ENCODE results near the gene NME4. TPM values are rescaled to one million over a fixed set of nuclear protein-coding genes. Genes with fewer than 3 reads are reported as not detected.
A peak's percentile ranks its signal among the peaks of the same experiment; 100 is the strongest.
"Not testable (repeated sequence)": the region's sequence is repeated elsewhere in the genome, so short reads cannot be mapped to it uniquely, and the experiment has no call there.

The NME4 gene
- total RNA-seq, 1 donor from 2014 or later: 78.4 TPM

DNA sequence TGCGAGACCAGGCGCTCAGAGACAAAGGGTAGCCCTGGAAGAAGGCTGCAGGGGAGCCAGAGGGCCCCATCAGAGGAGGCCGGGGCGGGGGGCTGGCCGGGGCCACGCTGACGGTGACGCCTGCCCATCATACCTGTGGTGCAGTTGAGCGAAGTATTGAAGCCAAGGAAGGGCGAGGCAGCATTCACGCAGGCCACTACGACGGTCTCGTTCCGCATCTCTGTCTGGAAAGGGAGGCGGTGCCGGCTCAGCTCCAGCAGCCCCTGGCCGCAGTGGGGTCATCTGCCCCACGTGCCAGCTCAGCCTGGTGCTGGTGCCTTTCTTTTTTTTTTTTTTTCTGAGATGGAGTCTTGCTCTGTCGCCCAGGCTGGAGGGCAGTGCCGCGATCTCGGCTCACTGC lies 21.8 kb upstream of the NME4 start:
- no peak overlapping the region for H3K27ac Mint-ChIP-seq
- H3K9me3 Mint-ChIP-seq: no peaks in the 10 kb centered on the region
- peaks cover 8% of the 10 kb centered on the region for H3K36me3 Mint-ChIP-seq (ENCODE audit: low read depth)
- H3K4me1 Mint-ChIP-seq (ENCODE audit: low read depth): peaks cover 9% of the 10 kb centered on the region
- DNase-seq (ENCODE audit: low spot score): no peak
- intact Hi-C loops (cut with micrococcal nuclease): no loop called here
- H3K4me3 Mint-ChIP-seq (ENCODE audit: low read depth): no peak overlapping the region
- no peaks in the 10 kb centered on the region for H3K27me3 Mint-ChIP-seq (ENCODE audit: low read depth)

DNA sequence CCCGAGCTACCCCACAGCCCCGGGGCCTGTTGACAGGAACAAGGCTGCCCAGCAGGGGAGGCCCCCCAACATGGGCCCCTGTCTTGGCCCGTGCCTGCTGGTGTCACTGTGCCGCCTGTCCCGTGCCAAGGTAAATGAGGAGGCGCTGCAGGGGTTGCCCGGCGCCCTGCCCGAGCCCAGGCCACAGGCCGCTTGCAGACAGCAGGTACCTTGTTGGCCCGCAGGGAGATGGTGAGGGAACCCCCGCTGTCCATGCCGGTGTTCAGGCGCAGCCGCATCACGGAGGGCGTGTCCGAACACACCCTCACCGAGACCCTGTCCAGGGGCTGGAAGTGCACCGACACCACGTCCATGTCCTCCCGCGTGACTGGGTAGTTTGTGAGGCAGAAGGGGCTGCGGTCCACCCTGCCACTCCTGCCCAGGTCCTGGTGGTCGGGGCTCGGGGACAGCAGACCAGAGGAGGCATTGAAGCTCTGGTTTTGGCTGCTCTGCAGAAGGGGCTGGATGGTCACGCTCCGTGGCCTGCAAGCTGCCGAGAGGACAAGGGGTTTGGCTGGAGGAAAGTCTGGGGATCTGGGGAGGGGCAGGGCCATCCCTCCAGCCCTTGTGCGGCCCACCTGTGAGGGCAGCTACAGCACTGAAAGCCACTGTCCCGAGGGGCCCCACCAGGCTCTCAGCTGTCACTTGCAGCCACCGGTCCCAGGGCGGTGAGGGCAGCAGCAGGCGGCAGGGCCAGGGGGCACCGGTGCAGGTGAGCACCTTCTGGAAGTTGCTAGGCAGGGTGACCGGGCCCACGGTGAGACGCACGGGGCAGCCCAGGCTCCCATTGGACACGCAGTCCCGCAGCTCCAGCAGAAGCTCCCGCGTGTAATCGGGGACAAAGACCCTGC lies 20.8 kb upstream of the NME4 start:
- intact Hi-C loops (cut with micrococcal nuclease): no loop called here
- no peaks in the 10 kb centered on the region for H3K27me3 Mint-ChIP-seq (ENCODE audit: low read depth)
- peaks cover 2% of the 10 kb centered on the region for H3K4me1 Mint-ChIP-seq (ENCODE audit: low read depth)
- no peak overlapping the region for H3K27ac Mint-ChIP-seq
- H3K9me3 Mint-ChIP-seq: no peaks in the 10 kb centered on the region
- DNase-seq (ENCODE audit: low spot score): no peak
- peaks cover 3% of the 10 kb centered on the region for H3K36me3 Mint-ChIP-seq (ENCODE audit: low read depth)
- no peak overlapping the region for H3K4me3 Mint-ChIP-seq (ENCODE audit: low read depth)

DNA sequence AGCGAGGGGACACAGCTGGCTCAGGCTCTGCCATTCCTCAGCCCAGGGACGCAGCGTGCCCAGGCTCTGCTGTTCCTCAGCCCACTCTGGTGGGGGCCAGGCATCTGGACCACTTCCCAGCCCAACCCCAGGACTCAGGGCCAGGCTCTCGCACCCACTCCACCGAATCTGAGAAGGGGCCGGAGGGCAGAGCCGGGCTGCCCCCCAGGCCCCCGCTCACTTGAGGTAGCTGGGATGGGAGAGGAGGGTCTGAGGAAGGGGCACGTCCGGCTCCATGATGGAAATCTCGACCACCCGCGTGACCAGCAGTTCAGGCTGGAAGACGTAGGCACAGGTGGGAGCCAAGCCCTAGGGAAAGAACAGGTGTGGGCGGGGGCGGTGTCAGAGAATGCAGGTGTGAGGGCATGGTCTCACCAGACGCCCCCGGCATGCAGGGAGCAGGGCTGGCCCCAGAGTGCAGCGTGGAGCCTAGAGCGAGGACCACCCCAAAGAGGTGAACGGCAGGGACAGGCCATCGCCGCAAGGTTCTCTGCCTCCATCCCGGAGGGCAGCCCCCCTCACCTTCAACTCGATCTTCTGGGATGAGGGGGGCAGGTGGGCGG lies 20.1 kb upstream of the NME4 start:
- no peaks in the 10 kb centered on the region for H3K9me3 Mint-ChIP-seq
- no peak overlapping the region for H3K4me3 Mint-ChIP-seq (ENCODE audit: low read depth)
- intact Hi-C loops (cut with micrococcal nuclease): no loop called here
- H3K4me1 Mint-ChIP-seq (ENCODE audit: low read depth): no peaks in the 10 kb centered on the region
- H3K27me3 Mint-ChIP-seq (ENCODE audit: low read depth): no peaks in the 10 kb centered on the region
- H3K36me3 Mint-ChIP-seq (ENCODE audit: low read depth): peaks cover 3% of the 10 kb centered on the region
- H3K27ac Mint-ChIP-seq: no peak overlapping the region
- DNase-seq (ENCODE audit: low spot score): no peak

DNA sequence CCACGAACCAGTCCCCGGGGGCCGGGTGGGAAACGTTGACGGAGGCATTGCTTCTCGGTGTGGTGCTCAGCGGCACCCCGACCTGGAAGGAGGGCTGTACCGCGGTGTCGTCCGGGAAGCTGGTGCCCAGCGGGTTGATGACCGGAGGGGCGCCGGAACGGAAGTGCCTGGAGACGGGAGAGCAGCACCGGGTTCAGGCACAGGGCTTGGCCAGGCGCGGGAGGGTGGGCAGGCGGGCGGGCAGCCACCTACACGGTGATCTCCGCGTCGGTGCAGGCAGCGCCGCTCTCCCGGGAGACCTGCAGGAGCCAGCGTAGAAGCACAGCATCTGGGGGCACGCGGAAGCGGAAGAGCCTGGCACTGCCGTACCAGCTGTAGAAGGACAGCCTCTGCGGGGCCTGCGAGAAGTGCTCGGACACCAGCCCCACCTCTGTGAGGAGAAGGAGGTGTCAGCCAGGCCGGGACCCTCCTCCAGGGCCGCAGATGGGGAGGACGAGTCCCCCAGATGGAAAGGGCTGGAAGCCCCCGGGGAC lies 19.5 kb upstream of the NME4 start:
- Mint-ChIP-seq H3K4me3 (ENCODE audit: low read depth) (no peak overlapping the region), H3K27me3 (ENCODE audit: low read depth) (no peaks in the 10 kb centered on the region), H3K27ac (no peak overlapping the region), H3K4me1 (ENCODE audit: low read depth) (peaks cover 2% of the 10 kb centered on the region), H3K9me3 (no peaks in the 10 kb centered on the region), H3K36me3 (ENCODE audit: low read depth) (peaks cover 3% of the 10 kb centered on the region)
- DNase-seq (ENCODE audit: low spot score): no peak
- intact Hi-C loops (cut with micrococcal nuclease): no loop called here

DNA sequence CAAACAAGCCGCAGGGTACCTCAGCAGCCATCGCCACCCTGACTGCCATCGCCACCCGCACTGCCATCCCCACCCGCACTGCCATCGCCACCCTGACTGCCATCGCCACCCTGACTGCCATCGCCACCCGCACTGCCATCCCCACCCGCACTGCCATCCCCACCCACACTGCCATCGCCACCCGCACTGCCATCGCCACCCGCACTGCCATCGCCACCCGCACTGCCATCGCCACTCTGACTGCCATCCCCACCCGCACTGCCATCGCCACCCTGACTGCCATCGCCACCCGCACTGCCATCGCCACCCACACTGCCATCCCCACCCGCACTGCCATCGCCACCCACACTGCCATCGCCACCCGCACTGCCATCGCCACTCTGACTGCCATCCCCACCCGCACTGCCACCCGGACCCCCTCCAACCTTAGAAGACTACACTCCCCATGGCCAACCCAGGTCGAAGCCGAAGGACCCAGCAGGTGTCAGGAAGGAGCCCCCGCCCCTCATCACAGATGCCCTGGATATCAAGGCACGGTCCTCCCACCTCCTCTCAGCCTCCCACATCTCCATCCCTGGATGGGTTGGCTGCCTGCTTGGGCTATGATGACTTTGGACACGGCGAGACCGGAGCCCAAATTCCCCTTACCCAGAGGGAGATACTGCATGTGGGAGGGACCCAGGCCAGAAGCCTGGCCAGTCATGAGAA lies 18.7 kb upstream of the NME4 start:
- H3K4me3 Mint-ChIP-seq (ENCODE audit: low read depth); H3K9me3 Mint-ChIP-seq; intact Hi-C loops (cut with micrococcal nuclease); H3K27me3 Mint-ChIP-seq (ENCODE audit: low read depth); DNase-seq (ENCODE audit: low spot score); H3K4me1 Mint-ChIP-seq (ENCODE audit: low read depth); H3K27ac Mint-ChIP-seq; H3K36me3 Mint-ChIP-seq (ENCODE audit: low read depth): not testable (repeated sequence)

DNA sequence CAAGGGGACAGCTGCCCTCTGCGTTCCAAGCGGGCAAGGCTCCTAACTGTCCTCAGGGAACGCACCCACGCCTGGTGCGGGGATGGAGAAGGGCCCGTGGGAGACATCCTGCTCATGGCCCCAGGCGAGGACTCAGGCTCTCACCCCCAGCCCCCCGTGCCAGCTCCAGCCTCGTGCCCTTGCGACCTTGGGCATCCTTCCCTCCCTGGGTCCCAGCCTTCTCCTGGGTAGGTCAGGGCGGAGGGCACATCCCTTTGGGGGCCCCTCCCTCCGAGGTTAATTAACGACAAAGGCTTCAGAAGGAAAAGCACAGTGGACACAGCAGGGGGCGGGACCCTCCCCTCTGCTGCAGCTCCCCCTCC lies 18.2 kb upstream of the NME4 start:
- Mint-ChIP-seq H3K27ac (no peak overlapping the region), H3K4me3 (ENCODE audit: low read depth) (no peak overlapping the region), H3K27me3 (ENCODE audit: low read depth) (no peaks in the 10 kb centered on the region), H3K4me1 (ENCODE audit: low read depth) (peaks cover 9% of the 10 kb centered on the region), H3K9me3 (no peaks in the 10 kb centered on the region), H3K36me3 (ENCODE audit: low read depth) (no peaks in the 10 kb centered on the region)
- DNase-seq (ENCODE audit: low spot score): no peak
- intact Hi-C loops (cut with micrococcal nuclease): no loop called here

DNA sequence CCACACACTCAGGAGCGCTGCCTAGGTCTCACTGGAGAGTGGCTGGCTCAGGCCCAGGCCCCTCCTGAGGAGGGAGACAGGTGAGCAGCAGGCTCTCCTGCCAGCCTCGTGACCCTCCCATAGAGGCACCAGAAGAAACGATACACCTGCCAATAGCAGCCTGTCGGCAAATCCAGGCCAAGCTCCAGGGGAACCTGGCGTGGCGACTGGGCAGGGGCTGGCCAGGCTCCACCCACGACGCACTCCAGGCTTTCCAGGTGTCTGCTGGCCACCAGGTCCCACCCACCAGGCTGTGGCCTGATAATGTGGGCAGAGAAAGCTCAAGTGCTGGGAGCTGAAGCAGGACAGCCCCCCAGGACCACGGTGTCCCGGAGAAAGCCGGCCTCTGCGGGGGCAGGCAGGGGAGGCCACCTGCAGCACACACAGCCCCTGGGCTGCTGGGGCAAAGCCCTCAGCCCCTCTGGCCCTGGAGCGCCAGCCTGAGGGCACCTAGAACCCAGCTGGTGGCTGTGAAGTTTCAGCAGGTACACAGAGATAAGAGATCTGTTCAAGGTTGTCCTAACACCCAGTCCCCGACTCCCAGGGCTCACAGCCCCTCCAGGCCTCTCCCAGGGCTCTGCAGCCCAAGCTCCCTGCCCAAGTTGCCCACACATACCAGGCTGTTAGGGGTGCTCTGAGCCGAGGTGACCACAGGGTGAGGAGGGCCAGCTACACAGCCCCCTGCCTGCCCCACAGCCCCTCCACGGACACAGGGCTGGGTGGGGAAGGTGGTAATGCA lies 17.6 kb upstream of the NME4 start:
- intact Hi-C loops (cut with micrococcal nuclease): no loop called here
- Mint-ChIP-seq H3K27me3 (ENCODE audit: low read depth) (no peaks in the 10 kb centered on the region), H3K4me1 (ENCODE audit: low read depth) (peaks cover 9% of the 10 kb centered on the region), H3K4me3 (ENCODE audit: low read depth) (peak overlapping the region; percentile 8), H3K36me3 (ENCODE audit: low read depth) (no peaks in the 10 kb centered on the region), H3K9me3 (no peaks in the 10 kb centered on the region), H3K27ac (no peak overlapping the region)
- DNase-seq (ENCODE audit: low spot score): no peak

DNA sequence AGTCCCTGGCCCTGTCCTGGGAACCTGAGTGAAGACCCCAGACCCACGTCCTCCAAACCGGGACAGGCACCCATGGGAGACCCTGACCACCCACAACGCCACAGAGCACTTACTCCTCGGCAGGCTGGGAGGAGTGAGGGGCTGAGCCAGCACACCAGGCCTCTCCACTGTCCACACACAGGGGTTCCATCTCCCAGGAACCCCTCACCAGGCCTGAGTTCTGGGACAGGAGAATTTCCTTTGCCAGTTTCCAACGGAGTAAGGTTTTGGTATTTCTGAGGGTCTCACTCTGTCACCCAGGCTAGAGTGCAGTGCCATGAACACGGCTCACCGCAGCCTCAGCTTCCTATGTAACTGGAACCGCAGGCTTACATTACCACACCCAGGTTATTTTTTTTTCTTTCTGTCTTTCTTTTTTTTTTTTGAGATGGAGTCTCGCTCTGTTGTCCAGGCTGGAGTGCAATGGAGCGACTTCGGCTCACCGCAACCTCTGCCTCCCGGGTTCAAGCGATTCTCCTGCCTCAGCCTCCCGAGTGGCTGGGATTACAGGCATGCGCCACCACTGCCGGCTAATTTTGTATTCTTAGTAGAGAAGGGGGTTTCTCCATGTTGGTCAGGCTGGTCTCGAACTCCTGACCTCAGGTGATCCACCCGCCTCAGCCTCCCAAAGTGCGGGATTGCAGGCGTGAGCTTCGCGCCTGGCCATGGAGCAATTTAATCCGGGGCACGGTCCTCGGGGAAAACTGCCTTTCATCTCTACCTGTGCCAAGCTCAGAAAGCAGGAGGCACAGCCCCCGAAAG lies 16.8 kb upstream of the NME4 start:
- Mint-ChIP-seq H3K27me3 (ENCODE audit: low read depth) (no peaks in the 10 kb centered on the region), H3K27ac (no peak overlapping the region), H3K4me1 (ENCODE audit: low read depth) (peaks cover 9% of the 10 kb centered on the region), H3K9me3 (no peaks in the 10 kb centered on the region), H3K4me3 (ENCODE audit: low read depth) (peak overlapping the region; percentile 68), H3K36me3 (ENCODE audit: low read depth) (no peaks in the 10 kb centered on the region)
- intact Hi-C loops (cut with micrococcal nuclease): loop anchor here (5.0 kb wide), 1 partner anchor 47 kb away; the partner anchor contains the start of gene RAB11FIP3
- no peak for DNase-seq (ENCODE audit: low spot score)

DNA sequence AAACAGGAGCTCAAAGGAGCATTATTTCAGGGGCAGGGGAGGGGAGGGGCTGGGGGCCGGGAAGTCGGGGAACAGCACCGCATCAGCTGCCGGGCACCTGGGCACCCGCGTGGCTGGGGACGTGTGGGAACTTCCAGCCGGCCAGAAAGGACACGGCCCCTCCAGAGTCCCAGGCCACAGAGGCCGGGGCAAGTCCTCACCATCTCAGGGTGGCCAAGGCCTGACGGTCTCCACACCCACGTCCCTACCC lies 16.3 kb upstream of the NME4 start:
- Mint-ChIP-seq H3K27ac (no peak overlapping the region), H3K36me3 (ENCODE audit: low read depth) (no peaks in the 10 kb centered on the region), H3K4me3 (ENCODE audit: low read depth) (peak overlapping the region; percentile 68), H3K27me3 (ENCODE audit: low read depth) (no peaks in the 10 kb centered on the region), H3K4me1 (ENCODE audit: low read depth) (peaks cover 9% of the 10 kb centered on the region), H3K9me3 (no peaks in the 10 kb centered on the region)
- intact Hi-C loops (cut with micrococcal nuclease): loop anchor here (5.0 kb wide), 1 partner anchor 47 kb away; the partner anchor contains the start of gene RAB11FIP3
- no peak for DNase-seq (ENCODE audit: low spot score)

DNA sequence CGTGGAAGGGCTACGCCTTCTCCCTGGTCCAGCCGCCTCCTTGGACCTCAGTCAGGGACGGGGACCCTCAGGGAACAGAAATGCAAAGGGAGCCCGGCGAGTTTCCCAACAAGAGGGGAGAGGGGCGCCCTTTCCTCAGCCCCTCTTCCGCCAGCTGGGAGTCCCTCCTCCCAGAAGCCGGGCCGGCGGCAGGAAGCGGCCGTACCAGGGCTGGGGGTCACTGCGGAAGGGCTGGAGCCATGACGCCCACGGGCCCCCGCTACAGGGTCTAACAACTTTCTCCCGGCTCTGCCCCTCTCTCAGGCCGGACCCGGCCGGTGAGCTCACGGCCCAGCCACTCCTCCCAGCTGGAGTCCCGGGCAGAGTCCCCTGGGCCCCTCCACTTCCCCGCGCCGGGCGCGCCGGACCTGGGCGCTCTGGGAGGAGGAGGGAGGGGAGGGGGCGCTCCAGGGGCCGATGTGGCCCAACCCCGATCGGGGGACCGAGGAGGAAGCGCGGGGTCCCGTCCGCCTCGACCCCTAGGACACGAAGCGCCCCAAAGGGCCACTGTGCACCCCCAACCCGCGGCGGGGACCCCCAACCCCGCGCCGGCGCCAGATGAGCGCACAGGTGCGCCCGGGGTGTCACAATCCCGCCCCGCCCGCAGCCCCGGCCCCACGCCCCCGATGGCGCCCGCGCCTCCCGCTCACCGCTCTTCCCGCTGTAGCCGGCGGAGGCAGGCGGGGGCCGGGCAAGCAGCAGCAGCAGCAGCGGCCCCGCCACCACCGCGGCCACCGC lies 15.8 kb upstream of the NME4 start:
- Mint-ChIP-seq H3K36me3 (ENCODE audit: low read depth) (no peaks in the 10 kb centered on the region), H3K4me3 (ENCODE audit: low read depth) (peak overlapping the region; percentile 66), H3K4me1 (ENCODE audit: low read depth) (peaks cover 9% of the 10 kb centered on the region), H3K27ac (no peak overlapping the region), H3K27me3 (ENCODE audit: low read depth) (no peaks in the 10 kb centered on the region), H3K9me3 (no peaks in the 10 kb centered on the region)
- DNase-seq (ENCODE audit: low spot score): no peak
- intact Hi-C loops (cut with micrococcal nuclease): loop anchor here (5.0 kb wide), 1 partner anchor 46 kb away; the partner anchor contains the start of gene RAB11FIP3

Data from activated T-helper 2 cell treated with anti-CD3 and anti-CD28 coated beads, Interferon-gamma antibody, Interleukin-2, Interleukin-4, amounts not matched to agents 10 μg/mL and 5 μg/mL and 100 μg/mL, durations not matched to agents 14 hours and 24 hours and 36 hours (primary cell).